RPMI7951 (cell line): ENCODE results near the gene OSBPL5. TPM values are rescaled to one million over a fixed set of nuclear protein-coding genes. Genes with fewer than 3 reads are reported as not detected.

Source experiments
- DNase-seq: peaks from one replicate; pipeline ENCODE4 v3.0.0-alpha.2; 2012; ENCODE audit warnings: low read depth
- total RNA-seq: library from RNA; depleted of rRNA; stranded (reverse); fragments of >200 nt; shearing (Covaris generic); gene quantifications from 2 replicates; pipeline ENCODE4 v1.2.3, GENCODE V29; 2014

The OSBPL5 gene
- total RNA-seq, 1 experiment from 2014 or later: 25.2 TPM

DNA sequence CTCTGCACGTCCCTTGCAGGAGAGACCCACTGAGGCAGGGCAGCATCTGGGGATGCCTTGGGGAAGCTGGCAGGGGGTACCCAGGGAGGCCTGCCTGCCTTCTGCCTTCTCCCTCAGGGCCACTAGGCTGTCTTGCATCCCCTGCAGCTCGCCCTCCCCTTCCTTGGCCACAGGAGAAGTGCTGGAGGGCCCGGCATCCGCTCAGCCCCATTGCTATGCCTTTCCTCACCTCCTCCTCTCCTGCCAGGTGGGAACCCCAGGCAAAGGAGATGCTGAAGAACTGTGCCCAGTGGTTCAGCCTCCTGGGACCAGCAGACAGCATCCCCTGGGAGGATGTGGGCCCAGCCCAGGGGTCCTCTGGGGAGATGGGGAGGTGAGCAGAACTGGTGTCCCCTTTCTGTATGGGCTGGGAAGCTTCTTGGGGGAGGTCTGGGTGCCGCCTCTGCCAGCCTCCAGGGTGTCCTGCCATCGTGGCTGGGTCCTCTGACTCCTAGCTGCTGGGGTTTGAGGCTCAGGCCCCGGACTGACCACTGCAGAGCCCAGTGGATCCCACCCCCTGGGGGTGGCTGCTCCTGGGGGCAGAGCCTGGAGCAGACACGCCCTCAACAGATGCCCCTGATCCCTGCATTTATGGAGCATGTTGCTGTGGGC lies 32.9 kb upstream of the OSBPL5 start:
- DNase-seq: no peak

DNA sequence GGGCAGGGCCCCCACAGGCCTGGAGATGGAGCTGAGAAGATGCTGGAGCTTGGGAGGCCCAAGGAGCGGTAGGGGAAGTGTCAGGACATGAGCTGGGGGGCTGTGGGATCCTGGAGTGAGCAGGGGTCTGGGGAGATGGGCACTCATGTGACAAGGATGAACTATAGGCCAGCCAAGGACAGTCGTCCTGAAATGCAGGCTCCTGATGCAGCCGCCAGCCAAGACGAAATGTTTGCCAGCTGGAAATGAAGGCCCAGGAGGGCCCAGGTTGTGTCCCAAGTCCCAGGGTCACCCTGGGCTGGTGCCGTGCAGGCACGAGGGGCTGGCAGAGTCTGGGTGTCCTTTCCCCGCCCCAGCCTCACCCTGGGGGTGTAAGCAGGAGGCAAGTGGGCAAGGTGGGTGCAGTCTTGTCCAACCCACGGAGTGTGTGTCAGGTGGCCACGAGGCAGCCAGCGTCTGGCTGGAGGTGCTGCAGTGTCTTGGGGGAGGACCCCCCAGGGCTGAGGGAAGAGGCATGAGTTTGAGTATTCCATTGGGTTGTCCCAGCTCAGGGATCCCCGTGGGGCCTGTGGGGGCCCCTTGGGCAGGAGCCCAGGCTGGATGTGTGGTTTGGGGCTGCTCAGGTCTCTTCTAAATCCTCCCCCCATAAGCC lies 32.1 kb upstream of the OSBPL5 start:
- no peak for DNase-seq

DNA sequence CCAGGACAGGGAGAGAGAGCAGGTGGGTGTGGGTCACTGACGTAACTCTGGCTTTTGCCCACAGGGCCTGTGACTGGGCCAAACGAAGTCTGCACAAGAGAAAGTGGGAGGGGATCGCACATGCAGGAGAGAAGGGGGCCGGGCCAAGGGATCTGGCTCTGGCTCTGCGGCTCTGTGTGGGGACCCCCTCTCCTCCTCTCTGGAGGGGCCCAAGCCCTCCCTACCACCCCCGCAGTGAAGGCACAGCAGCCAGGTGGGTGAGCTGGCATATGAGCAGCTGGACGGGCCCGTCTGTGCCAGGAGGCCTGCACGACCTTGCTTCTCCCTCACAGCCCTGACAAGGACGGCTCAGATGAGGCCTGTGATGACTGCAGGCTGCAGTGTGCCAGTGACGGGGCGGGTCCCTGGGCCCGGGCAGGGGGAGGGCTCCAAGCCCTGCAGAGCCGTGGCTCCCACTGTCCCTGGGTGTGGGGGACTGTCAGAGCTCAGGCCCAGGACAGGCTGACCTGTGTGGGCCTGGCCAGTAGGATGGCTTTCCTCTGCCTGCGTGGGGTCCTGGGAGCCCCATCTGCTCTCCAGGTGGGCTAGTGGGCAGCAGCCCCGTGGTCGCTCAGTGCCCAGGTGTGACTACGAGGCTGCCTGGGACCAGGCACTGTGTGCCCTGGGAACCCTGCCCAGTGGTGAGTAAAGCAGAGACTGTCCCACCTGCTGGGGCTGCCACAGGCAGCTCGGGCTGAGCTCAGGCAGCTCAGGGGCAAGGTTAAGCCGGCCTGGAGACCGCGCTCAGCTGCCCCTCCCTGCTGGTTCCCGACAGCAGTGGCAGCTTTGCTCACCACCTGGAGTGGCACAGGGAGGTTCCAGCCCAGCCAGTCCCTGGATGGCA lies 31.3 kb upstream of the OSBPL5 start:
- DNase-seq: no peak

DNA sequence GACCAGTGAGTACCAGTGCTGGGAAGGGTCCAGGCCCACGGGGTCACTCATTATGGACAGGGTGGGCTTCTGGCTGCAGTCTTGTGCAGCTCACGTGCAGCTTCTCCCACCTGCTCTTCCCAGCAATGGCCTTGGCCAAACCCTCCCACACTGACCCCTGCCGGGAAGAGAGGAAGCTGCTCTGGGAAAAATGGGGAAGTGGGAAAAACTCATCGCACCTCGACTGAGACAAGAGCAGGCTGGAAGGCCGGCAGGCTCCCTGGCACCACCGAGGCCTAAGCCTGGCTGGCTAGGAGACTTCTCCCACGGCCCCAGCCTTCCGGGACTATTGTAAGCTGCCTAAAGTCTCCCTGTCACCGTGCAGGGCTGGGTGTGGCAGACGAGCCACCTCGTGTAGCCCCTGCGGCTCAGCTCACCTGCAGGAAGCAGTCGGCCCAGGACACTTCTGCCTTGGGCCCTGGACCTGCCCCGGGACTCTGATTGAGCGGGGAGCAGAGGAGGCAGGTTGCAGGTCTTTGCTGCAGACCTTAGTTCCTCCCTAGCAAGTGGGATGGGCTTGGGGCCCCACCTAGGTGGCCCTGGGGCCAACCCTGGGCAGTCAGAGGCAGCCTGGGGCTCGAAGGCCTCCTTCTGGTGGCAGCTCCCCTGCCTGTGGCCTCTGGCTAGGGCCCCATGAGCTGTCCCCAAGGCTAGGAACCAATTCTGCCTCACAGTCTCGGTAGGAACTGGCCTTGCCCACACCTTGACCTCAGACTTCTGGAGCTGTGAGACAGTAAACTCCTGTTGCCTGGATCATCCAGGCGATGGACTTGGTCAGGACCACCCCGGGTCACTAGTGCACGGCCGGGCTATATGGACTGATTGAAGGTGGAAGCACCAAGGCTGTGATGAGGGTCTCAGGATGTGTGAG lies 30.4 kb upstream of the OSBPL5 start:
- peak; percentile 17 for DNase-seq

DNA sequence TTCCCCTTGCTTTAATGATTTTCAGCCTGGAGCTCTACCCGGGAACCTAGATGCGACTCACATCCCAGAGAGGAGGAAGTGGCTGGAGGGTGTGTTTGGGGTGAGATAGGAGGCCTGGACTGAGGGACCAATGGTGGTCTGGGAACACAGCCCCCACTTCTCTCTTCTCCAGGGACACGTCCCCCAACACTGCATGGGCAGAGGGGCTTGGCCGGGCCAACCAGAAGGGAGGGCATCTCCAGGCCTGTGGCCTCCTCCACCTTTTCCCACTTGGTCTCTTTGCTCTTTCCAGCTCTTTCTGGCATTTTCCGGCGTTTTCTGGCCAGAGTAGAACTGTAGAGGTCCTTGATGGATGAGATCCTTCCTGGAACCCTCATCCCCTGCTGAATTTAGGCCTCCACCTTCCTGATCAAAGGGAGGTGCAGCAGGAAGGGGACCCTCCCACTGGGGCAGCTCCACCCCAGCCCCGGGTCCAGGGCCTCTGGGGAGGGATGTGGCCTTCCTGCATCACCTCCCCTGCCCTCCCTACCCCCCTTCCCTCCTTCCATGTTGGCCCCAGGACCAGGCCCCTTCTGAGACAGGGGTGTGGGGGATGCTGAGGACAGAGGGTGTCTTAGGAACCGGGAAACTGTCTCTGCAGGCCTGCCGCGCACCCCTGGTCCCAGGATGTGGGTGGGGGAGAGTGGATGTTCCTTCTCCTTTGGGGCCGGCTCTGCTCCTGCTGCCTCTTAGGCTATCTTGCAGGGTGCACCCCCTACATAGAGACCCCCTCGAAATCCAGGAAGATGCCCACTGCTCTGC lies 29.1 kb upstream of the OSBPL5 start:
- DNase-seq: no peak

DNA sequence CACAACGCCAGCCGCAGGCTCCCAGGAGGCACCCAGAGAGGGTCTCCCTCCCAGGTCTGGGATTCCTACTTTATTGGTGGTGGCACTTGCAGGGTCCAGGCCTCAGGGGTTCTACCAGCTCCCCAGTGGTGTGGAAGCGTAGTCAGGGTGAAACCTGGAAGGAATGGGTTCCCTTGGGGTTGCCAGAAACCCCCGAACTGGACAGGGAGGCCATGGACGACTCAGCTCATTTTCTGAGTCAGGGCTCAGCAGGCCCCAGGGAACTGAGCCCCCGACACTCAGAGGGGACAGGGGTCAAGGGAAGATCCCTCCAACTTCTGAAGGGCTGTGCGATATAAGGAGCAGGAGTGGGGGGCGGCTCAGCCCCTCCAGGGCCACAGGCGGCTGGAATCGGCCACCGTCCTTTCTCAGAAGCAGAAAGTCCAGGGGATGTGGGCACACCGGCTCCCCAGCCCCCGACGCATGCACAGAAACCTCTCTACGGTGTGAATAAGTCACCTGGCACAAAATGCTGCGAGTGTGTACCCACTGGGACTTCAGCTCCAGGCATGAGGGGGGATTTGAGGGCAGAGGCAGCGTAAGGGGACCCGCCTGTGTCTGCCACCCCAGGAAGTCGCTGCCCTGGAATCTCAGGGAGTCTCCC lies 28.4 kb upstream of the OSBPL5 start:
- DNase-seq: no peak

DNA sequence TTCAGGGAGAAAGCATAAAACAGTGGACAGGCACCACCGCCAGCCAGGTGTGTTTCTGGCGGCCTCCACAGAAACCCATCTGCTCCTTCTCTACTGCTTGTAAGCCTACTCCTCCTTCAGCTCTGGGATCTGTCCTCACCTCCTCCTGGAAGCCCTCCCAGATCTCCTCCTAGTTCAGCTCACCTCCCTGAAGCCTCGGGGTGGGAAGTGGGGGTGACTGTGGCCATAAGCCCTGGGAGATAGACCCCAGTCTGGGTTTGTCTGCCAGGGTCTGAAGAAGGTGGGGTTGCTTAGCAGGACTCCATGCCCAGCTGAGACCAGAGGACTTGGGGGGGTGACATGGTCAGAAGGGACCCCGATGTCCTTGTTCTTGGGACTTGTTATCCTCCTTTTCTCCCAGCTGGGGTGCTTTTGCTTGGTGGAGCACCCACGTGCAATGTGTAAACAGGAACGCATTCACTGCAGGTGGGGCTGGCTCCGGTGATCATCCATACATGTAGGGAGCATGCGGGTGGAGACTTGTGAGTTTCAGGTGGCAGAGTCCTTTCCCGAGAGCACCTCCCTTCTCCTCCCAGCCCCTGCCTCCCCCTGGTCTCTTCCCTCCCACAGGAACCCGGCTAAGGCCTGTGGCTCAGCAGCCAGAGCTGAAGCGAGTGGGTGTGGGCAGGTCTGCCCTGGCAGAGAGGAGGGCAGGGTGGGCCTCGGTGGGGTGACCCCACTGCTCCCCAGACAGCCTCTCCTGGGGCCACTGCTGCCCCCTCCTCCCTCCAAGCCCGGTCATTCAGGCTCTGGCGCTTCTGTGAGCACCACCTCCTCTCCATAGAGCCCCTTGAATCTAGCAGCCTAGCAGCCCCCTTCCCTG lies 27.6 kb upstream of the OSBPL5 start:
- DNase-seq: no peak

DNA sequence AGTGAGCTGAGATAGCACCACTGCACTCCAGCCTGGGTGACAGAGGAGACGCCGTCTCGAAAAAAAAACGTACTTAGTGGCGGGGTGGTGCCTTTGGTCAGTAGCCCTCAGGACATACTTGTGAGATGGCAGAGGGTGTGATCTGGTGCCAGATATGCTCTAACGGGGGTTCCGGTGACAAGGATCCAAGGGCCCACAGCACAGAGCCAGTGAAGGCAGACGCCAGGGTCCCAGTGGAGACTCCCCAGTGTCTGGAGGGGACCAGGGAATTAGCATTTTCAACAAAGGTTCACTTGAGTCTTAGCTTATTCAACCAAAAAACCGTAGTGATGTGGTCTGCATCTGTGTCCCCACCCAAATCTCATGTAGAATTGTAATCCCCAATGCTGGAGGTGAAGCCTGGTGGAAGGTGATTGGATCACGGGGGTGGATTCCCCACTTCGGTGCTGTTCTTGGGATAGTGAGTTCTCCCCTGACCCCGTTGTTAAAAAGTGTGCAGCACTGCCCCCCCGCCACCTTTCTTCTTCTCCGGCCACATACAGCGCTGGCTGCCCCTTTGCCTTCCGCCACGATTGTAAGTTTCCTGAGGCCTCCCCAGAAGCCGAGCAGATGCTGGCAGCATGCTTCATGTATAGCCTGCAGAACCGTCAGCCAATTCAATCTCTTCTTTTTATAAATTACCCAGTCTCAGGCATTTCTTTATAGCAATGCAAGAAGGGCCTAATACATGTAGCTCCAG lies 26.6 kb upstream of the OSBPL5 start:
- DNase-seq: no peak

DNA sequence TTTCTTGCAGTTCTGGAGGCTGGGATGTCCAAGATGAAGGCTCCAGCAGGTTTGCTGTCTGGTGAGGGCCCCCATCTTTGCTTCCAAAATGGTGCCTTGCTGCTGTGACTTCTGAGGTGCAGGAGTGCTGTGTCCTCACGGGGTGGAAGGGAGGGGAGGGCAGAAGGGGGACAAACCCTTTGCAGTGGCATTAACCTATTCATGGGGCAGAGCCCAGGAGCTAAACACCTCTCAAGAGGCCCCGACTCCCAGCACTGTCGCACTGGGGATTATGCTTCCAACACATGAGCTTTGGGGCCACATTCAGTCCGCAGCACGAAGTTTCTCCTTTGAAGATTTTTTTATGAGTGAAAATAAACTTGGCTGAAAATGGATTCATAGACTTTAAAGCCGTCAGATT lies 25.5 kb upstream of the OSBPL5 start:
- DNase-seq: no peak

DNA sequence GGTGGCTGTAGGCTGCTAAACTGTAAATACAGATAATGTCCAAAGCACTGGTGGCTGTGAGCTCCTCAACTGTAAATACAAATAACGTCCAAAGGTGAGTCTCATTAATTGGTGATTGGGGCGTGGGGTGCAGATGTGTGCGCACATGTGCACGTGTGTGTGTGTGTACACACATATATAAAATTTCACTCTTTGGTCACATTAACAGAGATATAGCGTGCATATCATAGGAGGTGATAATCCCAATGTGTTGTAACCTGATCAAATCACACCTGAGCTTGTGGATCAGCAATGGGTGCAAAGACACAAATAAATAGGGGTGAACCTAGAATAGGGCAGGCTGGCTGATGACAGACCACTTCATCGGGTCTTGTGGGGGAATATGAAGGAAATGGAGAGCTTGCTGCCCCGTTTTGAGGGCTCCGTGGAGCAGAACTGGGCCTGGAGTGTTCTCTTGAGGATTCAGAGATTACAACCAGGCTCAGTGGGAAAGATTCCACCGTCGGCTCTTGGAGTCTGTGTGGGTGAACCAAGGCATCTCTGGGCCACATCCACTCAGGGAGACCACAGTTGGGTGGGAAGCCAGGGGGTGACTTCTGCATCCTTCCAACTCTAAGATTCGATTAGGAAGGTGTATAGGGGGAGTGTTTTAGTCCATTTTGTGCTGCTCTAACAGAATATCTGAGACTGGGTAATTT lies 24.9 kb upstream of the OSBPL5 start:
- no peak for DNase-seq

DNA sequence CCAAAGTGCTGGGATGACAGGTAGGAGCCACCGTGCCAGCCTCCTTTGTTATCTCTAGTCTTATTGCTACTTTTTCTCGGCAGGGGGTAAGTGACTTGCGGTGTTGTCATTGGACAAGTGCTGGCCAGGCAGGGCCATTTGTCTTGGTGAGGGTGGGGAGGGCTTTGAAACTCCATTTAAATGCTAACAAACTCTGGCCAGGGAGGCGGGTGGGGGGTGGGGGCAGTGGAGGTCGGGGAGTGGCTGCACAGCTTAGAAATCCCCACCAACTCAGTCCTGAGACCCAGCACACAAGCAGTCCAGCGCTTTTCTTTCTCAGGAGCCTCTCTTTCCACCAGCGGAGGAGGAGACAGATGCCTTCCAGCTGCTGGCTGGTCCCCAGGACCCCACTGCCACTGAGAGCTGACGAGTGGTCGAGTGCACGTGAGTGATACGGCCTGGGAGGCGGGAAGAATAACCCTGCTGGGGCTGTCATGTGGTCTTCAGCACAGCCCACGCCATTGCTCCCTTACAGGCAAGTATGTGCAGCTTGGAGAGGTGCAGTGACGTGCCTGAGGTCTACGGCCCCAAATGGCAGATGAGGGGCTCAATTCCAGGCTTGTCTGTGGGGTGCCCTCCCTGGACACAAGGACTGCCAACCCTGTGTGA lies 24.2 kb upstream of the OSBPL5 start:
- DNase-seq: no peak

DNA sequence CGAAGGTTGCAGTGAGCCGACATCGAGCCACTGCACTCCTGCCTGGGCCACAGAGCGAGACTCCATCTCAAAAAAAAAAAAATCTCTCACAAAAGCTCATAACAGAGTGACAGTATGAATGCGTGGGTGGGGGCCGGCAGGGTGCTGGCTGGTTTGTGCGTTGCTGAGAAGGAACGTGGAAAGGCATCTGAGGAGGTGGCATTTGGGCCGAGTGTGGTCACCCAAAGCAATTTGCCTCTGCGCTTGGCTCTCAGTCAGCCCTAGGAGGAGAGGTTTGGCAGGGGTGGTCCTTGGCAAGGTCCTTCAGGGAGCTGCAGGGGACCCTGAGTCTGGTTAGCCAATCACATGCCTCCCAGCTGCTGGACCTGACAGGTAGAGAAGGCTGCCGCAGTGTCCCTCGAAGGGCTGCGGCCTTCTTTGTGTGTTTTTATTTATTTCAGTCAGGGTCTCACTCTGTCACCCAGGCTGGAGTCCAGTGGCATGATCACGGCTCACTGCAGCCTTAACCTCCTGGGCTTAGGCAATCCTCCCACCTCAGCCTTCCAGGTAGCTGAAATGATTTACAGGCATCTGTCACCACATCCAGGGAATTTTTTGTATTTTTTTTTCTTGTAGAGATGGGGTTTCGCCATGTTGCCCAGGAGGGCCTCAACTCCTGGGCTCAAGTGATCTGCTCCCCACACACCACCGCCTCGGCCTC lies 23.5 kb upstream of the OSBPL5 start:
- DNase-seq: no peak

DNA sequence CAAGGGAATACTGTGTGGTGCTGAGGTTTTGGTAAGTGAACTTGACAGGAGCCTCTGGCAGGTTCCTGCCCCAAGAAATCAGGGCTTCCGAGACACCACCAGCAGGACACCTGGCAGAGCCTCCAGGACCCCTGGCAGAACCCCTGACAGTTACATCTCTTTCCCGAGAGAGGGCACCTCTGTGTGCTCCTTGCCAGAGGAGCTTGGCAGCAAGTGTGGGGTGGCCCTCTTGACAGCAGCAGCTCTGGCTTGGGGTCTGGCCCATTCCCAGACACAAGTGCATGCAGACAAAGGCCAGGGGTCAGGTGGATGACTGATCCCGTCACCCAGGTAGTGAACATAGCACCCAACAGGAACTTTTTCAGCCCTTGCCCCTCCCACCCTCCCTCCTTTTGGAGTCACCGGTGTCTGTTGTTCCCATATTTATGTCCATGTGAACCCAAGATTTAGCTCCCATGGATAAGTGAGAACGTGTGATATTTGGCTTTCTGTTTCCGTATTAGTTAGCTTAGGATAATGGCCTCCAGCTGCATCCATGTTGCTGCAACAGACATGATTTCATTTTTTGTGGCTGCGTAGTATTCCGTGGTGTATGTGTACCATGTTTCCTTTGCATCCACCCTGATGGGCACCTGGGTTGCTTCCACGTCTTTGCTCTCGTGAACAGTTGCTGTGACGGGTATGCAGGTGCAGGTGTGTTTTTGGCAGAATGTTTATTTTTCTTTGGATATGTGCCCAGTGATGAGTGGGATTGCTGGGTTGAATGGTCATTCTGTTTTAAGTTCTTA lies 21.2 kb upstream of the OSBPL5 start:
- no peak for DNase-seq

DNA sequence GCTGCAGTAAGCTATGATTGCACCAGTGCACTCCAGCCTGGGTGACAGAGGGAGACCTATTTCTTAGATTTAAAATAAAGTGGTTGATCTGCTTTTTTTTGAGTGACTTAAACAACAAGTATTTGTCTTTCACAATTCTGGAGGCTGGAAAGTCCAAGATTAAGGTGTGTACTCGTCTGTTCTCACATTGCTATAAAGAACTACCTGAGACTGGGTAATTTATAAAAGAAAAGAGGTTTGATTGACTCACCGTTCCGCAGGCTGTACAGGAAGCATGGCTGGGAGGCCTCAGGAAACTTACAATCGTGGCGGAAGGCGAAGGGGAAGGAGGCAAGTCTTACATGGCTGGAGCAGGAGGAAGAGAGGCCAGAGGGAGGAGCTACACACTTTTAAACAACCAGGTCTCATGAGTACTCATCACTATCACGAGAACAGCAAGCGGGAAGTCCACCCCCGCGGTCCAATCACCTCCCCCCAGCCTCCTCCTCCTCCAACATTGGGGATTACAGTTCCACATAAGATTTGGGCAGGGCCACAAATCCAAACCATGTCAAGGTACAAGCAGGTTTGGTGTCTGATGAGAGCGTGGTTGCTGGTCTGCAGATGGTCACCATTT lies 19.7 kb upstream of the OSBPL5 start:
- no peak for DNase-seq

DNA sequence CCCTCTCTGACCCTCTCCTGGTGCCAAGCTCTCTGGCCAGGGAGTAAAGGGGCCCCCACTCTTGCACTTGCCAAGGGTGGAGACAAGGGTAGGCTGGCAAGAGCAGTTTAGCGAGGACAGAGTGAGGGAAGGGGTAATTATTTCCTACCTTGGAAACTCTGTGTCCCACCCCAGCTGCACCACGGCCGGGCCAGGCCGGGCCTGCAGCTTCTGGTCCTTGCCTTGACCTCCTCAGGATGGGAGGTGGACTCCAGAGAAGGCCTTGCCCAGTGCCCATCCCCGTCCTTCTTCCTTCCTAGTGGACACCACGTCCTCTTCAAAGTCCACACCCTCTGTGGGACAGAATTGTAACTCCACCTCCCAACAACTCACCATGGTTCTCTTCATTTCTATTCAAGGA lies 18.4 kb upstream of the OSBPL5 start:
- no peak for DNase-seq

DNA sequence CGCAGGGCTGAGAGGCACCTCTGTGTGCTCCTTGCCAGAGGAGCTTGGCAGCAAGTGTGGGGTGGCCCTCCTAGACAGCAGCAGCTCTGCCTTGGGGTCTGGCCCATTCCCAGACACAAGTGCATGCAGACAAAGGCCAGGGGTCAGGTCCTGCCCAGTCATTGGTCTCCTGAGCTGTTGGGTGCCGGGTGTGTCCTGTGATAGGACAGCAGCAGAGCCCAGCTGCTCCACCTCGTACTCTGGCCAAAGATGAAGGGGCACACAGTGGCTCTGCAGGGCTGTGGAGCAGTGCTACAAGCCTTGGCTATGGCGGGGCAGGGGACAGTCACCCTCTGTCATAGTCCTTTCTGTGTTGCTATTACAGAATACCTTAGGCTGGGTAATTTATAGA lies 17.3 kb upstream of the OSBPL5 start:
- no peak for DNase-seq
